Measurements from ENCODE around the gene ARID1A.

ARID1A gene

GRCh38 chr1:26748351-26748750 is 52.5 kb downstream of the ARID1A start:
- Histone ChIP-seq H3K4me3 (no peak overlapping the region), H3K4me1 (peaks cover 2 to 76% (median 47%) of the 10 kb centered on the region in 4 donors), H3K36me3 (peaks cover 0 to 32% (median 0%) of the 10 kb centered on the region in 3 donors), H3K9me3 (no peaks in the 10 kb centered on the region), H3K27ac (peak overlapping the region in 1 of 2 donors; percentile 55), H3K27me3 (no peaks in the 10 kb centered on the region)
- no peak for DNase-seq
- intact Hi-C loops (cut with DNase I; ENCODE audit: low total_unique reads), result no loop called here
- TF ChIP-seq CTCF (IDR thresholded peaks at IDR 0.05), result no peak

- Histone ChIP-seq H3K27me3 (no peaks in the 10 kb centered on the region), H3K36me3 (peaks cover 0 to 37% (median 0%) of the 10 kb centered on the region in 3 donors), H3K9me3 (no peaks in the 10 kb centered on the region), H3K27ac (peak overlapping the region; percentile 9 to 55), H3K4me3 (no peak overlapping the region), H3K4me1 (peaks cover 4 to 72% (median 46%) of the 10 kb centered on the region in 4 donors)
- TF ChIP-seq CTCF (IDR thresholded peaks at IDR 0.05), result no peak
- DNase-seq, result no peak
- intact Hi-C loops (cut with DNase I; ENCODE audit: low total_unique reads), result no loop called here
Observed at GRCh38 chr1:26749458-26749857, 53.6 kb downstream of the ARID1A start.

DNA sequence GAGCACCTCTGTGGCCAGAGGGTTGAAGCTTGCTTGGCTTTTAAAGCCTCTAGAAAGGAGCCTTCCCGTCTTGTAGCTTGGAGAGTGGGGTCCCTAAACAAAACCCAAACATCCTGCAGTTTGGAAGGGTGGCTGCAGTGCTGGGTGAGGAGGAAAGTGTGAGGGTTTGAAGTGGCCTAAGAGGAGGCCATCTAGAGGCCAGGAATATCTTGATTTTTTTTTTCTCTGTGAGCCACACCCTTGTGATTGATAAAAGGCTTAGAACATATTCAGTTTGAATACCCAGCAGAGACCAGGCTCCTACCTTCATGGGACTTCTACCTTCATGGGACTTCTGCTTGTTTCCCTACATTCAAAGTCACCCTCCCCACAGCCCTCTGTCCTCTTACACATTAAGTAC is 54.6 kb downstream of the ARID1A start:
- peak overlapping the region in 1 of 2 donors; percentile 55 for H3K27ac ChIP-seq
- H3K36me3 ChIP-seq, result peaks cover 0 to 28% (median 0%) of the 10 kb centered on the region in 3 donors
- no peak for TF ChIP-seq CTCF (IDR thresholded peaks at IDR 0.05)
- H3K4me3 ChIP-seq, result no peak overlapping the region
- no peak for DNase-seq
- H3K4me1 ChIP-seq, result peaks cover 4 to 62% (median 41%) of the 10 kb centered on the region in 4 donors
- H3K27me3 ChIP-seq, result no peaks in the 10 kb centered on the region
- intact Hi-C loops (cut with DNase I; ENCODE audit: low total_unique reads), result no loop called here
- no peaks in the 10 kb centered on the region for H3K9me3 ChIP-seq

DNA sequence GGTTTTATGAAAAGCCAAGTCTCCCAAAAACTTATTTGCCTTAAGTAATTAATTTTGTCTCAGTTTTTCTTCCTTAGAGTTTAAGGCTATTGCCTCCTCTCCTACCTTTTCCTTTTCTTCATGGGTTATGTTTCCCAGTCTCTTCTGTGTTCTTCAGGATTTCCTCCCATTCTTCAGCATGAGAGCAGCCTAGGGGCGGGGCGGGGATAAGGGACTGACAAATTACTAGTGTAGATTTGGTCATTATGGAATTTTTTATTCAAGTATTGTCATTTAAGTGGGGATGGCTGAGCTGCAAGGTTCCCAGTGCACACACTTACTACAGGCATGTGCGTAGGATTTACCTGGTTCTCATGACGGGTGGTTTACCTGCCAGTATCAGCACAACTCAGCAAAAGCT is 56.7 kb downstream of the ARID1A start:
- H3K27ac ChIP-seq, result peak overlapping the region in 1 of 2 donors; percentile 46
- peaks cover 4 to 58% (median 38%) of the 10 kb centered on the region in 4 donors for H3K4me1 ChIP-seq
- H3K27me3 ChIP-seq, result no peaks in the 10 kb centered on the region
- no peak for DNase-seq
- H3K4me3 ChIP-seq, result no peak overlapping the region
- H3K36me3 ChIP-seq, result peaks cover 0 to 20% (median 0%) of the 10 kb centered on the region in 3 donors
- H3K9me3 ChIP-seq, result no peaks in the 10 kb centered on the region
- intact Hi-C loops (cut with DNase I; ENCODE audit: low total_unique reads), result no loop called here
- no peak for TF ChIP-seq CTCF (IDR thresholded peaks at IDR 0.05)

DNA sequence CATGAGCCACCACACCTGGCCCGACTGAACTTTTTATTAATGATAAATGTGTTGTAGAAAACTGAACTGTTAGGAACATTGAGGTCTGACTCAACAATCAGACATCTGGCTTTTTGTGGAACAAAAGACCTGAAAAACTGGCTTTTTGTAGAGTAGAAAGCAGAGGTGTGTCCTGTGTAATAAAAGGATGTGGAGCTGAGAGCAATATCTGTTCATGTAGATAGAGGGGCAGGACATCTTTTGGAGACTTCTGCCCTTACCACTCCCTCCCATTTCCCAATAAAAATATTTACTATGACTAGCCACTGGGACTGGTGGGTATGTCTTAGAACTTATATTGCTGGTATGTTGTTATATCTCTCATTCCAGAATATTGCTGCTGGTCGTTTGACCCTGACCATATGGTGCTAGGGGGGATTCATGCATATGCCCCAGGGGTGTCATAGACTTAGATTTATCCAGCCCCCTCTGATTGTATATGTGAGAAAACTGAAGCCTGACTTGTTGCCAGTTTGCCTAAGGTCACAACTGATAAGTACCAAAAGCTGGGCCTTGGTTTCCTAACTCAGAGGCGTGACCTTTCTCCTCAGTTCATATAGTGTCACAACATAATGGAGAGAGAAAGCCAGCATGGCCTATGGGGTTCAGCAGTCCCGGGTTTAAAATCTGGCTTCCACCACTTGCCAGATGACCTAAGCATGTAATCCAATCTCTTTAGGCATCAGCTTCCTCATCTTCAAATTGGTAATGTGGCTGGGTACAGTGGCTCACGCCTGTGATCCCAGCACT is 58.5 kb downstream of the ARID1A start:
- intact Hi-C loops (cut with DNase I; ENCODE audit: low total_unique reads), result no loop called here
- Histone ChIP-seq H3K27me3 (no peaks in the 10 kb centered on the region), H3K36me3 (peaks cover 0 to 34% (median 0%) of the 10 kb centered on the region in 3 donors), H3K27ac (peak overlapping the region in 1 of 2 donors; percentile 46), H3K4me3 (no peak overlapping the region), H3K4me1 (peaks cover 4 to 40% (median 24%) of the 10 kb centered on the region in 4 donors), H3K9me3 (no peaks in the 10 kb centered on the region)
- DNase-seq, result no peak
- no peak for TF ChIP-seq CTCF (IDR thresholded peaks at IDR 0.05)
